Esophagus mucosa (tissue), 1 donor: ENCODE results near the gene UNC13B. TPM values are rescaled to one million over a fixed set of nuclear protein-coding genes. Genes with fewer than 3 reads are reported as not detected.
"Not testable (repeated sequence)": the region's sequence is repeated elsewhere in the genome, so short reads cannot be mapped to it uniquely, and the experiment has no call there.

Source experiments
- ATAC-seq: fragments of 200-7000 bp; cut with Tn5 transposase; one replicate; pipeline ENCODE4 v1.9.1; 2020
- total RNA-seq: library from RNA; stranded (reverse); gene quantifications from one replicate; pipeline ENCODE4 v1.2.4, GENCODE V29; 2023
- donor health status: DM: yes; HTN: yes; CAD: no.

Gene UNC13B
- total RNA-seq, result 31.0 TPM

GRCh38 chr9:35161713-35162604 is at the start of gene UNC13B:
Gene UNC13B (plus strand): TSS chr9:35162009. CDS start chr9:35162284, 275 bp downstream.
- peak; percentile 99 for ATAC-seq

- ATAC-seq, result peak; percentile 4
These were observed 49.4 kb upstream of the UNC13B start for GRCh38 chr9:35112257-35113020.

- peak; percentile 53 for ATAC-seq
These were observed 47.5 kb upstream of the UNC13B start for GRCh38 chr9:35114113-35114839.

GRCh38 chr9:35114840-35115628 is 46.8 kb upstream of the UNC13B start:
- no peak for ATAC-seq

- peak; percentile 71 for ATAC-seq
These were observed 45.9 kb upstream of the UNC13B start, which contains the start of gene ATOSB for GRCh38 chr9:35115680-35116538. Gene ATOSB (minus strand): TSS chr9:35115862. CDS start chr9:35108274, 7,588 bp downstream.

- no peak for ATAC-seq
These were observed 45.3 kb upstream of the UNC13B start for GRCh38 chr9:35116539-35116897.

- ATAC-seq, result peak; percentile 66
These were observed 44.8 kb upstream of the UNC13B start for GRCh38 chr9:35116898-35117551.

- no peak for ATAC-seq
These were observed 26.9 kb upstream of the UNC13B start for GRCh38 chr9:35134920-35135319.

GRCh38 chr9:35135988-35136387 is 25.8 kb upstream of the UNC13B start:
- ATAC-seq, result no peak

- ATAC-seq, result no peak
These were observed 24.9 kb upstream of the UNC13B start for GRCh38 chr9:35136866-35137265.

GRCh38 chr9:35140093-35140492 is 21.7 kb upstream of the UNC13B start:
- no peak for ATAC-seq

GRCh38 chr9:35142037-35142436 is 19.8 kb upstream of the UNC13B start:
- no peak for ATAC-seq

GRCh38 chr9:35147941-35148563 is 13.8 kb upstream of the UNC13B start:
- not testable (repeated sequence) for ATAC-seq

- peak; percentile 86 for ATAC-seq
These were observed 8.9 kb upstream of the UNC13B start for GRCh38 chr9:35152926-35153325.

- no peak for ATAC-seq
These were observed 5.0 kb upstream of the UNC13B start for GRCh38 chr9:35156781-35157180.

- not testable (repeated sequence) for ATAC-seq
These were observed 4.0 kb upstream of the UNC13B start for GRCh38 chr9:35157836-35158235.

GRCh38 chr9:35158501-35159280 is 3.1 kb upstream of the UNC13B start:
- ATAC-seq, result no peak

GRCh38 chr9:35162605-35163315 is 951 bp downstream of the UNC13B start:
- ATAC-seq, result no peak
